Endothelial cell of umbilical vein (primary cell): ENCODE measurements around the gene QTRT2.

Experiments used
- CTCF ChIP-seq, 2 donors: IDR thresholded peaks; 1 replicate in 1 of 2; 2 replicates in 1 of 2; pipeline ENCODE4 v1.5.1; 2011; ENCODE audit warnings: low read length in 2 of 2, mild to moderate bottlenecking in 2 of 2, moderate library complexity in 2 of 2, control low read depth in 1 of 2, inconsistent platforms in 1 of 2, low read depth in 1 of 2; ENCODE audit not compliant: insufficient read depth in 1 of 2; ENCODE audit errors: extremely low read depth in 1 of 2
- EZH2 ChIP-seq: IDR thresholded peaks from 2 replicates; pipeline ENCODE4 v1.6.1; 2012; ENCODE audit warnings: borderline replicate concordance, low read depth, mild to moderate bottlenecking, moderate library complexity, low read length, inconsistent platforms; ENCODE audit not compliant: severe bottlenecking
- FOS ChIP-seq: IDR thresholded peaks from 2 replicates; pipeline ENCODE4 v1.6.1; 2011; ENCODE audit warnings: mild to moderate bottlenecking, low read length, moderate library complexity, borderline replicate concordance; ENCODE audit not compliant: insufficient read depth
- MAX ChIP-seq: IDR thresholded peaks from 2 replicates; pipeline ENCODE4 v1.6.1; 2011; ENCODE audit not compliant: insufficient read depth, insufficient read length
- MYC ChIP-seq: IDR thresholded peaks from one replicate; pipeline ENCODE4 v1.6.1; 2011; ENCODE audit warnings: mild to moderate bottlenecking, low read depth, low read length
- POLR2A ChIP-seq: IDR thresholded peaks from 2 replicates; pipeline ENCODE4 v1.6.1; 2012; ENCODE audit warnings: low read depth, mild to moderate bottlenecking, control low read depth, low read length
- POLR2AphosphoS5 ChIP-seq: IDR thresholded peaks from 2 replicates; pipeline ENCODE4 v1.6.1; 2012; ENCODE audit warnings: low read depth, mild to moderate bottlenecking, control low read depth, low read length, moderate library complexity; ENCODE audit not compliant: insufficient read depth

- no peak for TF ChIP-seq EZH2
- TF ChIP-seq POLR2A = no peak
- TF ChIP-seq CTCF (IDR thresholded peaks at IDR 0.05; ENCODE audit: extremely low read depth in 1 of 2, insufficient read depth in 1 of 2, low read depth in 1 of 2, low read length in 2 of 2) = no peak
- no peak for TF ChIP-seq POLR2AphosphoS5
- no peak for TF ChIP-seq MAX
- TF ChIP-seq FOS = no peak
- no peak for TF ChIP-seq MYC
Observed at GRCh38 chr3:114058646-114059045, 2.1 kb downstream of the QTRT2 start.
